HEK293 (cell line): ENCODE results near the gene PRKAR2B.
A peak's percentile ranks its signal among the peaks of the same experiment; 100 is the strongest.

ENCODE experiments used
- CTCF ChIA-PET: fragments of 350-600 bp; formaldehyde crosslinking; extraction: SDS; loops from one replicate; lab custom pipeline; 2021; ENCODE audit warnings: antibody characterized with exemption; lab: Yijun Ruan, JAX
- POLR2A ChIA-PET: fragments of 300-600 bp; formaldehyde crosslinking; extraction: SDS; loops from one replicate; lab custom pipeline; 2020; ENCODE audit warnings: antibody characterized with exemption, inconsistent platforms; lab: Yijun Ruan, JAX
- H3K27ac ChIP-seq: fragments of 200-500 bp; sonication (Bioruptor generic); 2 replicates; pipeline ENCODE4 v1.5.1; 2014; ENCODE audit warnings: low read depth, low read length, control low read depth, inconsistent platforms; ENCODE audit errors: extremely low read depth
- H3K36me3 ChIP-seq, 2 experiments: fragments of 200-500 bp in 1 of 2; sonication (Bioruptor generic) in 1 of 2; 1 replicate in 1 of 2; 2 replicates in 1 of 2; pipeline ENCODE4 v1.5.1; 2014 to 2017; ENCODE audit warnings: inconsistent platforms in 2 of 2, low read length in 2 of 2; ENCODE audit not compliant: control insufficient read depth in 2 of 2, insufficient read depth in 1 of 2
- H3K4me1 ChIP-seq: fragments of 200-500 bp; sonication (Bioruptor generic); 2 replicates; pipeline ENCODE4 v1.5.1; 2014; ENCODE audit warnings: mild to moderate bottlenecking, low read length, inconsistent platforms; ENCODE audit not compliant: control insufficient read depth, insufficient read depth
- H3K4me3 ChIP-seq: 2 replicates; pipeline ENCODE4 v1.5.1; 2011; ENCODE audit warnings: low read depth, mild to moderate bottlenecking, control low read depth, low read length, moderate library complexity
- H3K9me3 ChIP-seq: fragments of 200-500 bp; sonication (Bioruptor generic); 2 replicates; pipeline ENCODE4 v1.5.1; 2014; ENCODE audit warnings: low read depth, low read length, inconsistent platforms; ENCODE audit not compliant: control insufficient read depth, insufficient read depth
- KLF16 ChIP-seq: fragments of 450-650 bp; formaldehyde crosslinking; IDR thresholded peaks from 2 replicates; pipeline ENCODE4 v1.5.1; 2017; ENCODE audit warnings: missing biosample characterization, missing genetic modification characterization
- SCRT1 ChIP-seq: fragments of 450-650 bp; formaldehyde crosslinking; IDR thresholded peaks from 2 replicates; pipeline ENCODE4 v1.5.1; 2016; ENCODE audit warnings: missing biosample characterization, missing genetic modification characterization, borderline replicate concordance
- SP3 ChIP-seq: fragments of 450-650 bp; formaldehyde crosslinking; IDR thresholded peaks from 2 replicates; pipeline ENCODE4 v1.5.1; 2016; ENCODE audit warnings: missing biosample characterization, missing genetic modification characterization
- ZBTB44 ChIP-seq: fragments of 450-650 bp; IDR thresholded peaks from 2 replicates; pipeline ENCODE4 v1.5.1; 2018; ENCODE audit warnings: missing biosample characterization, mild to moderate bottlenecking, missing genetic modification characterization
- ZNF221 ChIP-seq: fragments of 450-650 bp; formaldehyde crosslinking; IDR thresholded peaks from 2 replicates; pipeline ENCODE4 v1.5.1; 2017; ENCODE audit warnings: missing biosample characterization, missing genetic modification characterization, borderline replicate concordance
- ZNF248 ChIP-seq: fragments of 450-650 bp; formaldehyde crosslinking; IDR thresholded peaks from 2 replicates; pipeline ENCODE4 v1.5.1; 2017; ENCODE audit warnings: missing biosample characterization, missing genetic modification characterization
- ZNF280C ChIP-seq: fragments of 450-650 bp; formaldehyde crosslinking; IDR thresholded peaks from 2 replicates; pipeline ENCODE4 v1.5.1; 2016; ENCODE audit warnings: missing biosample characterization, missing genetic modification characterization
- ZNF311 ChIP-seq: fragments of 450-650 bp; formaldehyde crosslinking; IDR thresholded peaks from 2 replicates; pipeline ENCODE4 v1.5.1; 2017; ENCODE audit warnings: missing biosample characterization, missing genetic modification characterization, borderline replicate concordance
- ZNF341 ChIP-seq: fragments of 450-650 bp; formaldehyde crosslinking; IDR thresholded peaks from 2 replicates; pipeline ENCODE4; 2016; ENCODE audit warnings: low read depth, missing biosample characterization, missing genetic modification characterization
- ZNF350 ChIP-seq: fragments of 450-650 bp; formaldehyde crosslinking; IDR thresholded peaks from 2 replicates; pipeline ENCODE4 v1.5.0; 2017; ENCODE audit warnings: missing biosample characterization, mild to moderate bottlenecking, missing genetic modification characterization
- ZNF354C ChIP-seq: fragments of 450-650 bp; formaldehyde crosslinking; IDR thresholded peaks from 2 replicates; pipeline ENCODE4 v1.5.1; 2016; ENCODE audit warnings: missing biosample characterization, missing genetic modification characterization, low read depth, borderline replicate concordance
- ZNF37A ChIP-seq: fragments of 450-650 bp; IDR thresholded peaks from 2 replicates; pipeline ENCODE4 v1.5.1; 2018; ENCODE audit warnings: missing biosample characterization, missing genetic modification characterization
- ZNF473 ChIP-seq: fragments of 450-650 bp; formaldehyde crosslinking; IDR thresholded peaks from 2 replicates; pipeline ENCODE4 v1.5.1; 2017; ENCODE audit warnings: missing biosample characterization, missing genetic modification characterization
- ZNF513 ChIP-seq: fragments of 450-650 bp; IDR thresholded peaks from 2 replicates; pipeline ENCODE4 v1.5.1; 2018; ENCODE audit warnings: missing biosample characterization, missing genetic modification characterization
- ZNF544 ChIP-seq: fragments of 450-650 bp; formaldehyde crosslinking; IDR thresholded peaks from 2 replicates; pipeline ENCODE4 v1.5.0; 2017; ENCODE audit warnings: missing biosample characterization, missing genetic modification characterization
- ZNF580 ChIP-seq: fragments of 450-650 bp; formaldehyde crosslinking; IDR thresholded peaks from 2 replicates; pipeline ENCODE4 v1.5.1; 2016; ENCODE audit warnings: missing biosample characterization, missing genetic modification characterization
- ZNF704 ChIP-seq: fragments of 450-650 bp; formaldehyde crosslinking; IDR thresholded peaks from 2 replicates; pipeline ENCODE4 v1.5.1; 2016; ENCODE audit warnings: missing biosample characterization, missing genetic modification characterization
- ZSCAN16 ChIP-seq: fragments of 450-650 bp; formaldehyde crosslinking; IDR thresholded peaks from 2 replicates; pipeline ENCODE4 v1.5.1; 2016; ENCODE audit warnings: missing biosample characterization, missing genetic modification characterization
- ZSCAN4 ChIP-seq: fragments of 450-650 bp; formaldehyde crosslinking; IDR thresholded peaks from 2 replicates; pipeline ENCODE4 v1.5.1; 2017; ENCODE audit warnings: missing biosample characterization, missing genetic modification characterization

PRKAR2B gene

GRCh38 chr7:107065929-107066247, 21.4 kb downstream of the PRKAR2B start:
- Histone ChIP-seq H3K4me3 (no peak overlapping the region), H3K36me3 (no peaks in the 10 kb centered on the region), H3K27ac (no peak overlapping the region), H3K4me1 (no peaks in the 10 kb centered on the region), H3K9me3 (no peaks in the 10 kb centered on the region)
- ChIA-PET CTCF (interaction anchor here (0.6 to 0.7 kb wide), 2 partner anchors 18 to 524 kb away, joined by 3 to 4 read pairs; no protein-coding TSS in a partner anchor), POLR2A (no interaction called here)
- TF ChIP-seq ZNF350 (tag by site-specific recombination) = no peak
- TF ChIP-seq ZNF311 (tag by site-specific recombination) = no peak
- no peak for TF ChIP-seq ZNF580
- no peak for TF ChIP-seq SCRT1 (tag by site-specific recombination)
- no peak for TF ChIP-seq ZSCAN16 (tag by site-specific recombination)
- TF ChIP-seq SP3 (tag by site-specific recombination) = no peak
- TF ChIP-seq ZNF341 (tag by site-specific recombination) = no peak
- TF ChIP-seq ZNF280C (tag by site-specific recombination) = no peak
- no peak for TF ChIP-seq ZNF704 (tag by site-specific recombination)
- TF ChIP-seq ZNF513 (tag by site-specific recombination) = no peak
- TF ChIP-seq KLF16 (tag by site-specific recombination) = no peak
- TF ChIP-seq ZNF37A (tag by site-specific recombination) = no peak
- no peak for TF ChIP-seq ZNF354C (tag by site-specific recombination)
- TF ChIP-seq ZNF473 (tag by site-specific recombination) = no peak
- no peak for TF ChIP-seq ZNF248 (tag by site-specific recombination)
- no peak for TF ChIP-seq ZNF221
- no peak for TF ChIP-seq ZSCAN4 (tag by site-specific recombination)

GRCh38 chr7:107068156-107068555, 23.7 kb downstream of the PRKAR2B start:
- no peaks in the 10 kb centered on the region for H3K36me3 ChIP-seq
- CTCF ChIA-PET = interaction anchor here (0.6 to 1.5 kb wide), 4 partner anchors 18 to 491 kb away, joined by 3 to 4 read pairs (median 4); no protein-coding TSS in a partner anchor
- no peaks in the 10 kb centered on the region for H3K4me1 ChIP-seq
- POLR2A ChIA-PET = no interaction called here
- H3K9me3 ChIP-seq = no peaks in the 10 kb centered on the region
- TF ChIP-seq ZBTB44 (tag by site-specific recombination) (peak; percentile 58; the same call in 1 of the 2 replicates), ZNF544 (tag by site-specific recombination) (no peak)
- no peak overlapping the region for H3K27ac ChIP-seq
- H3K4me3 ChIP-seq = no peak overlapping the region
